B cell (primary cell): ENCODE data around the gene KCNF1. TPM values are rescaled to one million over a fixed set of nuclear protein-coding genes. Genes with fewer than 3 reads are reported as not detected.

Source experiments
- ATAC-seq: fragments of 200-7000 bp; cut with Tn5 transposase; one replicate; pipeline ENCODE4 v1.10.0; 2021; ENCODE audit warnings: low read depth, mild to moderate bottlenecking, moderate number of reproducible peaks, moderate library complexity
- CTCF ChIA-PET: fragments of 350-600 bp; sonication (Branson Sonifier 250); formaldehyde crosslinking; loops from one replicate; lab custom pipeline; 2021; ENCODE audit warnings: antibody characterized with exemption, inconsistent platforms; lab: Charles Lee
- POLR2A ChIA-PET: fragments of 350-600 bp; sonication (Branson Sonifier 250); formaldehyde crosslinking; loops from one replicate; lab custom pipeline; 2021; ENCODE audit warnings: antibody characterized with exemption; lab: Charles Lee
- DNase-seq: peaks from one replicate; pipeline ENCODE4 v3.0.0; 2013
- H2AFZ ChIP-seq: 2 replicates; pipeline ENCODE4 v1.6.1; 2012; ENCODE audit warnings: mild to moderate bottlenecking, low read depth, low read length; ENCODE audit not compliant: insufficient read depth, poor library complexity, severe bottlenecking
- H3K27ac ChIP-seq, 2 donors: 1 replicate in 1 of 2; 2 replicates in 1 of 2; pipeline ENCODE4 v1.5.1; 2012 to 2013; ENCODE audit warnings: low read length in 2 of 2, mild to moderate bottlenecking in 2 of 2, moderate library complexity in 1 of 2
- H3K27me3 ChIP-seq, 4 experiments: fragments of 200-600 bp in 1 of 4; sonication (generic) in 1 of 4; replicated peaks in 1 of 4; 1 replicate in 2 of 4; 2 replicates in 2 of 4; pipeline versions ENCODE4 v1.6.1 to v1.7.0; 2013 to 2016; ENCODE audit warnings: low read length in 3 of 4, mild to moderate bottlenecking in 2 of 4, mixed read lengths in 1 of 4, moderate library complexity in 1 of 4; ENCODE audit not compliant: insufficient read depth in 4 of 4, control insufficient read depth in 3 of 4; ENCODE audit errors: control extremely low read depth in 1 of 4
- H3K36me3 ChIP-seq, 2 experiments: replicated peaks in 1 of 2; 1 replicate in 1 of 2; 2 replicates in 1 of 2; pipeline versions ENCODE4 v1.6.1 to v1.7.1; 2013; ENCODE audit warnings: low read length in 1 of 2; ENCODE audit not compliant: insufficient read depth in 2 of 2, control insufficient read depth in 1 of 2; ENCODE audit errors: control extremely low read depth in 1 of 2, extremely low read depth in 1 of 2
- H3K4me1 ChIP-seq, 2 donors: fragments of 200-600 bp in 1 of 2; sonication (generic) in 1 of 2; 1 replicate in 1 of 2; 2 replicates in 1 of 2; pipeline versions ENCODE4 v1.5.1 to v1.6.1; 2013 to 2017; ENCODE audit warnings: low read length in 2 of 2; ENCODE audit not compliant: control insufficient read depth in 2 of 2, insufficient read depth in 2 of 2
- H3K4me2 ChIP-seq: replicated peaks from 2 replicates; pipeline ENCODE3; 2012; ENCODE audit warnings: mild to moderate bottlenecking, low read depth, low read length; ENCODE audit not compliant: poor library complexity, severe bottlenecking
- H3K4me3 ChIP-seq, 5 experiments: fragments of 200-600 bp in 1 of 5; sonication (generic) in 1 of 5; 1 replicate in 3 of 5; 2 replicates in 2 of 5; pipeline versions ENCODE4 v1.5.1 to v1.7.0; 2011 to 2016; ENCODE audit warnings: low read length in 4 of 5, mild to moderate bottlenecking in 4 of 5, low read depth in 2 of 5, control low read depth in 1 of 5, moderate library complexity in 1 of 5; ENCODE audit not compliant: insufficient read depth in 1 of 5; ENCODE audit errors: control extremely low read depth in 1 of 5, extremely low read depth in 1 of 5
- H3K79me2 ChIP-seq: fragments of 200-600 bp; sonication (generic); one replicate; pipeline ENCODE4 v1.6.0; 2016; ENCODE audit warnings: low read length; ENCODE audit not compliant: control insufficient read depth, insufficient read depth
- H3K9ac ChIP-seq: fragments of 200-600 bp; sonication (generic); 2 replicates; pipeline ENCODE4 v1.6.1; 2017; ENCODE audit warnings: mild to moderate bottlenecking, low read length, moderate library complexity
- H3K9me3 ChIP-seq, 3 donors: one replicate each; pipeline versions ENCODE4 v1.6.1 to v1.7.1; 2013; ENCODE audit warnings: low read length in 2 of 3; ENCODE audit not compliant: control insufficient read depth in 2 of 3, insufficient read depth in 1 of 3; ENCODE audit errors: control extremely low read depth in 1 of 3
- H4K20me1 ChIP-seq: 2 replicates; pipeline ENCODE4 v1.6.0; 2012; ENCODE audit warnings: mild to moderate bottlenecking, low read length; ENCODE audit not compliant: insufficient read depth, control insufficient read depth, poor library complexity, severe bottlenecking
- H3K27ac Mint-ChIP-seq: one replicate; pipeline ENCODE4 v1.8.0; 2021; ENCODE audit warnings: mixed read lengths
- H3K27me3 Mint-ChIP-seq: one replicate; pipeline ENCODE4 v1.8.0; 2021; ENCODE audit warnings: mixed read lengths
- H3K4me1 Mint-ChIP-seq: one replicate; pipeline ENCODE4 v1.8.0; 2021; ENCODE audit warnings: mixed read lengths
- H3K4me3 Mint-ChIP-seq: one replicate; pipeline ENCODE4 v1.8.0; 2021; ENCODE audit warnings: mixed read lengths
- H3K9me3 Mint-ChIP-seq: one replicate; pipeline ENCODE4 v1.8.0; 2022; ENCODE audit warnings: mixed read lengths; ENCODE audit not compliant: insufficient read depth
- EZH2 ChIP-seq: IDR thresholded peaks from 2 replicates; pipeline ENCODE4 v1.6.1; 2012; ENCODE audit warnings: borderline replicate concordance, low read depth, mild to moderate bottlenecking, moderate library complexity, low read length; ENCODE audit not compliant: insufficient read depth, poor library complexity, severe bottlenecking
- WGBS: methylation state at CpG from one replicate; pipeline ENCODE4 v1.1.5; 2013; ENCODE audit warnings: missing lambda C conversion rate; ENCODE audit not compliant: insufficient coverage; 5-methylcytosine and 5-hydroxymethylcytosine counted together
- intact Hi-C: fragments of 100-400 bp; cut with micrococcal nuclease; formaldehyde crosslinking; loops from one replicate; pipeline ENCODE4 v1.10.0; 2022
- polyA plus RNA-seq: library from polyadenylated mRNA; depleted of rRNA; stranded (reverse); fragments of >200 nt; gene quantifications from 2 replicates; pipeline ENCODE4 v1.2.3, GENCODE V29; 2012
- total RNA-seq, 2 donors: library from RNA; stranded (reverse); fragments of 120-200 nt in 1 of 2; gene quantifications; 1 replicate in 1 of 2; 2 replicates in 1 of 2; pipeline versions ENCODE4 v1.2.3 to v1.2.4, GENCODE V29; 2013 to 2022
- TF ChIP-seq, protein P1 (sequence below): fragments of 200-600 bp; IDR thresholded peaks from one replicate; pipeline ENCODE4 v1.8.0; 2022; ENCODE audit warnings: antibody characterized with exemption, mild to moderate bottlenecking

KCNF1 gene
- total and polyA plus RNA-seq, 2 donors (not counting 1 experiment from before 2014, with no cell fraction given) = not detected

DNA sequence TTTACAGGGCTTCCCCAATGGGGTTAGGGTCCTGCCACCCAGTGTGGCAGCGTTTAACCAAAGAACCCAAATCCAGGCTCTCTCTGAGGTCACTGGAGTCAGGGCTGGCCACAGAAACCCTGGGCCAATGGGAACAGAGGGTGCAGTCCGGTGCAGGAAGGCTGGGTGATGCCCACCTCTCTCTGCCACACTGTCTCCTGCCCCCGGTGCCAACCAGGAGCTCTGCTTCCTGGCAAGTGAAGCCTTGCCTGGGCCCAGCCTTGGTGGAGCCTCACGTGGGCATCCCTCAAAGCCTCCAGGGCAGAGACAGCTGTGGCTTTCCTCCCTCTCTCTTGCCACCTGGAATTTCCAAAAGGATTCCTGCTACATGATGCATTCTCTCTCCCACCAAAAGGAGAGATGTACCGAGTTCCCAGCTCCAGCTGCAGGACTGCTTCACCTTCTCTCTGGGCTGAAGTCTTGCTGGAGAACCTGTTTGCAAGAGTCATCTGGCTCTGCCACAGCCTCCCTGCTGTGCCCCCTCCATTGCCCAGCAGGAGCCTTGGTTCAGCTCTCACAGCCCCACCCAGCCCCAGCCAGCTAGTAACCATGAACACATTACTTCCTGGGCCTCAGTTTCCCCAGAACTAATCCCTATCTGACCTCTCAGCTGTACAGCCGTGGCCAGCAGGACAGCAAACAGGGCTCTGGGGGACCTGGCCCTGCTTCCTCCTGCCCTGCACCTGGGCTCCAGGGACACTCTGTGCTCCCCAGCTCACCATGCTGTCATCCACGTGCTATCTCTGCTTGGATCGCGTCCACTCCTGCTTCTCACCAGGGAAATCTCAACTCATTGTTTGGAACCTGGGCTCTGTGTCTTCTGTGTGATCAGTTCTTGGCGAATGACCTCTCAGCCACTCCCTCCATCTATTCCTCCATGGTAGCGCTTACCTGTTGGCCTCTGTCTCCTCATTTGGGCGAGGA is 43.4 kb downstream of the KCNF1 start:
- no peaks in the 10 kb centered on the region for H3K79me2 ChIP-seq
- no peak overlapping the region for H3K9ac ChIP-seq
- Mint-ChIP-seq H3K4me1 (no peaks in the 10 kb centered on the region), H3K27me3 (no peaks in the 10 kb centered on the region), H3K4me3 (no peak overlapping the region), H3K9me3 (no peaks in the 10 kb centered on the region), H3K27ac (no peak overlapping the region)
- H3K9me3 ChIP-seq = no peaks in the 10 kb centered on the region
- H3K4me3 ChIP-seq = no peak overlapping the region
- intact Hi-C loops = no loop called here
- no peak for DNase-seq
- peaks cover 0 to 12% (median 3%) of the 10 kb centered on the region in 4 experiments for H3K27me3 ChIP-seq
- ChIA-PET POLR2A (no interaction called here), CTCF (no interaction called here)
- WGBS = 91% methylated on average over 10 of the region's 12 CpGs
- H3K27ac ChIP-seq = no peak overlapping the region
- no peak for TF ChIP-seq EZH2
- TF ChIP-seq, protein P1, sequence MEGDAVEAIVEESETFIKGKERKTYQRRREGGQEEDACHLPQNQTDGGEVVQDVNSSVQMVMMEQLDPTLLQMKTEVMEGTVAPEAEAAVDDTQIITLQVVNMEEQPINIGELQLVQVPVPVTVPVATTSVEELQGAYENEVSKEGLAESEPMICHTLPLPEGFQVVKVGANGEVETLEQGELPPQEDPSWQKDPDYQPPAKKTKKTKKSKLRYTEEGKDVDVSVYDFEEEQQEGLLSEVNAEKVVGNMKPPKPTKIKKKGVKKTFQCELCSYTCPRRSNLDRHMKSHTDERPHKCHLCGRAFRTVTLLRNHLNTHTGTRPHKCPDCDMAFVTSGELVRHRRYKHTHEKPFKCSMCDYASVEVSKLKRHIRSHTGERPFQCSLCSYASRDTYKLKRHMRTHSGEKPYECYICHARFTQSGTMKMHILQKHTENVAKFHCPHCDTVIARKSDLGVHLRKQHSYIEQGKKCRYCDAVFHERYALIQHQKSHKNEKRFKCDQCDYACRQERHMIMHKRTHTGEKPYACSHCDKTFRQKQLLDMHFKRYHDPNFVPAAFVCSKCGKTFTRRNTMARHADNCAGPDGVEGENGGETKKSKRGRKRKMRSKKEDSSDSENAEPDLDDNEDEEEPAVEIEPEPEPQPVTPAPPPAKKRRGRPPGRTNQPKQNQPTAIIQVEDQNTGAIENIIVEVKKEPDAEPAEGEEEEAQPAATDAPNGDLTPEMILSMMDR = no peak
- no peak for ATAC-seq
- H3K4me2 ChIP-seq = no peak overlapping the region
- no peaks in the 10 kb centered on the region for H4K20me1 ChIP-seq
- H3K4me1 ChIP-seq = no peaks in the 10 kb centered on the region
- no peak overlapping the region for H2AFZ ChIP-seq
- no peaks in the 10 kb centered on the region for H3K36me3 ChIP-seq
